Mesothelial cell of epicardium (in vitro differentiated cells): ENCODE measurements around the gene DHX29. TPM values are rescaled to one million over a fixed set of nuclear protein-coding genes. Genes with fewer than 3 reads are reported as not detected.

Experiments used
- DNase-seq, 2 experiments: peaks; one replicate each; pipeline ENCODE4 v3.0.0; 2021; ENCODE audit warnings: low spot score in 2 of 2; ENCODE audit not compliant: unreplicated experiment in 2 of 2
- H3K27ac Mint-ChIP-seq: 2 replicates; pipeline ENCODE4 v1.8.0; 2021; ENCODE audit warnings: mixed read lengths
- H3K27me3 Mint-ChIP-seq: 2 replicates; pipeline ENCODE4 v1.8.0; 2021; ENCODE audit warnings: low read depth, mixed read lengths
- H3K36me3 Mint-ChIP-seq: 2 replicates; pipeline ENCODE4 v1.8.0; 2021; ENCODE audit warnings: mixed read lengths
- H3K4me1 Mint-ChIP-seq: 2 replicates; pipeline ENCODE4 v1.8.0; 2021; ENCODE audit warnings: mixed read lengths
- H3K4me3 Mint-ChIP-seq: 2 replicates; pipeline ENCODE4 v1.8.0; 2021; ENCODE audit warnings: mild to moderate bottlenecking, moderate library complexity, mixed read lengths
- H3K9me3 Mint-ChIP-seq: 2 replicates; pipeline ENCODE4 v1.8.0; 2021; ENCODE audit warnings: mixed read lengths
- CTCF ChIP-seq: fragments of 200-600 bp; sonication (generic); IDR thresholded peaks from one replicate; pipeline ENCODE4 v1.5.0; 2021; ENCODE audit warnings: antibody characterized with exemption; ENCODE audit not compliant: unreplicated experiment
- total RNA-seq: library from RNA; stranded (reverse); gene quantifications from 3 replicates; pipeline ENCODE4 v1.2.1, GENCODE V29; 2021

Gene DHX29
- total RNA-seq, 1 donor from 2014 or later = 25.1 TPM

GRCh38 chr5:55313870-55314617 is 6.5 kb upstream of the DHX29 start:
- no peak overlapping the region for H3K4me3 Mint-ChIP-seq
- no peak for DNase-seq
- H3K4me1 Mint-ChIP-seq = peaks cover 7% of the 10 kb centered on the region
- H3K27me3 Mint-ChIP-seq = no peaks in the 10 kb centered on the region
- peaks cover 26% of the 10 kb centered on the region for H3K9me3 Mint-ChIP-seq
- no peak for TF ChIP-seq CTCF
- no peak overlapping the region for H3K27ac Mint-ChIP-seq
- peaks cover 20% of the 10 kb centered on the region for H3K36me3 Mint-ChIP-seq

GRCh38 chr5:55308254-55308836 is 851 bp upstream of the DHX29 start:
- Mint-ChIP-seq H3K4me3 (no peak overlapping the region), H3K27ac (no peak overlapping the region), H3K27me3 (no peaks in the 10 kb centered on the region), H3K9me3 (no peaks in the 10 kb centered on the region), H3K36me3 (peaks cover 3% of the 10 kb centered on the region), H3K4me1 (peaks cover 14% of the 10 kb centered on the region)
- no peak for TF ChIP-seq CTCF
- DNase-seq = no peak

GRCh38 chr5:55306641-55307382 is 682 bp downstream of the DHX29 start:
- Mint-ChIP-seq H3K27ac (no peak overlapping the region), H3K4me3 (no peak overlapping the region), H3K4me1 (peaks cover 17% of the 10 kb centered on the region), H3K9me3 (no peaks in the 10 kb centered on the region), H3K27me3 (no peaks in the 10 kb centered on the region), H3K36me3 (peaks cover 9% of the 10 kb centered on the region)
- no peak for TF ChIP-seq CTCF
- DNase-seq = no peak

GRCh38 chr5:55305345-55305744 is 2.1 kb downstream of the DHX29 start:
- H3K4me3 Mint-ChIP-seq = no peak overlapping the region
- peaks cover 4% of the 10 kb centered on the region for H3K9me3 Mint-ChIP-seq
- DNase-seq = no peak
- H3K27ac Mint-ChIP-seq = no peak overlapping the region
- H3K4me1 Mint-ChIP-seq = peaks cover 12% of the 10 kb centered on the region
- H3K36me3 Mint-ChIP-seq = peaks cover 16% of the 10 kb centered on the region
- TF ChIP-seq CTCF = no peak
- no peaks in the 10 kb centered on the region for H3K27me3 Mint-ChIP-seq

GRCh38 chr5:55304584-55304983 is 2.9 kb downstream of the DHX29 start:
- H3K4me1 Mint-ChIP-seq = peaks cover 12% of the 10 kb centered on the region
- TF ChIP-seq CTCF = no peak
- no peak overlapping the region for H3K4me3 Mint-ChIP-seq
- DNase-seq = no peak
- peaks cover 18% of the 10 kb centered on the region for H3K36me3 Mint-ChIP-seq
- no peaks in the 10 kb centered on the region for H3K27me3 Mint-ChIP-seq
- H3K27ac Mint-ChIP-seq = peak overlapping the region; percentile 44
- peaks cover 4% of the 10 kb centered on the region for H3K9me3 Mint-ChIP-seq
